Osteoblast (primary cell): ENCODE data around the gene NUDT16L1. TPM values are rescaled to one million over a fixed set of nuclear protein-coding genes. Genes with fewer than 3 reads are reported as not detected.
A peak's percentile ranks its signal among the peaks of the same experiment; 100 is the strongest.

ENCODE experiments used
- DNase-seq: peaks from one replicate; pipeline ENCODE4 v3.0.0; 2011; ENCODE audit warnings: low spot score, mixed read lengths; ENCODE audit not compliant: insufficient read length; ENCODE audit errors: missing footprints
- H2AFZ ChIP-seq: 2 replicates; pipeline ENCODE4 v1.6.0; 2011; ENCODE audit warnings: mild to moderate bottlenecking, low read length
- H3K27ac ChIP-seq: 2 replicates; pipeline ENCODE4 v1.5.1; 2011; ENCODE audit warnings: mild to moderate bottlenecking, low read depth, low read length, moderate library complexity
- H3K27me3 ChIP-seq: 2 replicates; pipeline ENCODE4 v1.6.0; 2012; ENCODE audit warnings: mild to moderate bottlenecking, control low read depth, inconsistent platforms, low read length, moderate library complexity; ENCODE audit not compliant: insufficient read depth
- H3K36me3 ChIP-seq: 2 replicates; pipeline ENCODE4 v1.5.1; 2011; ENCODE audit warnings: mild to moderate bottlenecking, low read length, control low read depth, moderate library complexity; ENCODE audit not compliant: insufficient read depth
- H3K4me1 ChIP-seq: 2 replicates; pipeline ENCODE4 v1.5.1; 2011; ENCODE audit warnings: mild to moderate bottlenecking, low read length, control low read depth, moderate library complexity; ENCODE audit not compliant: insufficient read depth
- H3K4me2 ChIP-seq: 2 replicates; pipeline ENCODE4 v1.6.0; 2011; ENCODE audit warnings: mild to moderate bottlenecking, low read length; ENCODE audit not compliant: insufficient read depth
- H3K4me3 ChIP-seq: fragments of 200-600 bp; sonication (generic); 3 replicates; pipeline ENCODE4 v1.5.1; 2012; ENCODE audit warnings: mild to moderate bottlenecking, low read length, inconsistent platforms; ENCODE audit not compliant: insufficient read depth
- H3K79me2 ChIP-seq: 2 replicates; pipeline ENCODE4 v1.6.0; 2012; ENCODE audit warnings: mild to moderate bottlenecking, low read length, control low read depth, inconsistent platforms; ENCODE audit not compliant: insufficient read depth
- H3K9me3 ChIP-seq: 2 replicates; pipeline ENCODE4 v1.5.1; 2011; ENCODE audit warnings: low read depth, low read length, control low read depth
- H4K20me1 ChIP-seq: 2 replicates; pipeline ENCODE4 v1.6.0; 2012; ENCODE audit warnings: mild to moderate bottlenecking, low read length, control low read depth; ENCODE audit not compliant: insufficient read depth
- total RNA-seq: library from RNA; depleted of rRNA; stranded (reverse); fragments of >200 nt; gene quantifications from 2 replicates; pipeline ENCODE4 v1.2.3, GENCODE V29; 2012
- TF ChIP-seq, protein P1 (sequence below): IDR thresholded peaks from 2 replicates; pipeline ENCODE4 v1.5.1; 2011; ENCODE audit warnings: mild to moderate bottlenecking, low read depth, low read length, moderate library complexity; ENCODE audit errors: extremely low read depth

NUDT16L1 gene
- total RNA-seq, 1 donor, result 18.1 TPM

DNA sequence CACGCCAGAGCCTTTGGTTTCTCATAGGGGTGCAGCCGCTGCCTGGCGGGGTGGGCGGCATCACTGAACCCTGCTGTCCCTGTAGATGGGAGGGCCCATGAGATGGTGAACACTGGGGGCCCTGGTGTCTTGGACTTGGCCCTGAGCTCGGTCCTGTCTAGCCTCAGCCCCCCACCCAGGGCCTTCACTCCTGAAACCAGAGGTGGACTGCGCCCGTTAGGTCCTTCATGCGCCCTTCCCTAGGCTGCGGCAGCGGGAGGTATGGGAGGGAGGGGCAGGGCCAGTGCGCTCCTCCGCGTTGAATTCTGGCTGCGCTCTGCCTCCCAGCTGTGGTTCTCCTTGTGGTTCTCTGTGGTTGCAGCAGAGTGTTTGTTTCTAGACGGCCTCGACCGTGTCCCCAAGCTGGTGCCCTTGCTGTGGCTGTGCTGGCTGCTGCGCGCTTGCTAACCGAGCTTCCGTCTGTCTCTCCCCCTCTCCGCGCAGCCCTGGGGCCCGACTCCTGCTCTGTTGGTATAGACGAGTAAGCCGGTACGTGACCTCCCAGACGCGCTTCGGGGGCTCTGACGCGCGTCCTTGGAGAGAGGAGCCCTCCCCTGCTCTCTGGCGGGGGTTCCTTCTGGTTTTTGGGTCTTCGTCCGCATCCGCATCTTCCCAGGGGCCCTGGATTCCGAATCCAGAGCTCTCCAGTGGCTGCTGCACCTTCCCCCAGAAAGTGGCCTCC lies 7.4 kb upstream of the NUDT16L1 start:
- H3K9me3 ChIP-seq, result no peaks in the 10 kb centered on the region
- H3K79me2 ChIP-seq, result peaks cover 11% of the 10 kb centered on the region
- no peaks in the 10 kb centered on the region for H4K20me1 ChIP-seq
- no peak overlapping the region for H2AFZ ChIP-seq
- peaks cover 42% of the 10 kb centered on the region for H3K36me3 ChIP-seq
- TF ChIP-seq, protein P1, sequence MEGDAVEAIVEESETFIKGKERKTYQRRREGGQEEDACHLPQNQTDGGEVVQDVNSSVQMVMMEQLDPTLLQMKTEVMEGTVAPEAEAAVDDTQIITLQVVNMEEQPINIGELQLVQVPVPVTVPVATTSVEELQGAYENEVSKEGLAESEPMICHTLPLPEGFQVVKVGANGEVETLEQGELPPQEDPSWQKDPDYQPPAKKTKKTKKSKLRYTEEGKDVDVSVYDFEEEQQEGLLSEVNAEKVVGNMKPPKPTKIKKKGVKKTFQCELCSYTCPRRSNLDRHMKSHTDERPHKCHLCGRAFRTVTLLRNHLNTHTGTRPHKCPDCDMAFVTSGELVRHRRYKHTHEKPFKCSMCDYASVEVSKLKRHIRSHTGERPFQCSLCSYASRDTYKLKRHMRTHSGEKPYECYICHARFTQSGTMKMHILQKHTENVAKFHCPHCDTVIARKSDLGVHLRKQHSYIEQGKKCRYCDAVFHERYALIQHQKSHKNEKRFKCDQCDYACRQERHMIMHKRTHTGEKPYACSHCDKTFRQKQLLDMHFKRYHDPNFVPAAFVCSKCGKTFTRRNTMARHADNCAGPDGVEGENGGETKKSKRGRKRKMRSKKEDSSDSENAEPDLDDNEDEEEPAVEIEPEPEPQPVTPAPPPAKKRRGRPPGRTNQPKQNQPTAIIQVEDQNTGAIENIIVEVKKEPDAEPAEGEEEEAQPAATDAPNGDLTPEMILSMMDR, result no peak
- no peak overlapping the region for H3K4me2 ChIP-seq
- H3K27me3 ChIP-seq, result no peaks in the 10 kb centered on the region
- peak; percentile 48 for DNase-seq
- H3K27ac ChIP-seq, result no peak overlapping the region
- no peaks in the 10 kb centered on the region for H3K4me1 ChIP-seq
- H3K4me3 ChIP-seq, result no peak overlapping the region

DNA sequence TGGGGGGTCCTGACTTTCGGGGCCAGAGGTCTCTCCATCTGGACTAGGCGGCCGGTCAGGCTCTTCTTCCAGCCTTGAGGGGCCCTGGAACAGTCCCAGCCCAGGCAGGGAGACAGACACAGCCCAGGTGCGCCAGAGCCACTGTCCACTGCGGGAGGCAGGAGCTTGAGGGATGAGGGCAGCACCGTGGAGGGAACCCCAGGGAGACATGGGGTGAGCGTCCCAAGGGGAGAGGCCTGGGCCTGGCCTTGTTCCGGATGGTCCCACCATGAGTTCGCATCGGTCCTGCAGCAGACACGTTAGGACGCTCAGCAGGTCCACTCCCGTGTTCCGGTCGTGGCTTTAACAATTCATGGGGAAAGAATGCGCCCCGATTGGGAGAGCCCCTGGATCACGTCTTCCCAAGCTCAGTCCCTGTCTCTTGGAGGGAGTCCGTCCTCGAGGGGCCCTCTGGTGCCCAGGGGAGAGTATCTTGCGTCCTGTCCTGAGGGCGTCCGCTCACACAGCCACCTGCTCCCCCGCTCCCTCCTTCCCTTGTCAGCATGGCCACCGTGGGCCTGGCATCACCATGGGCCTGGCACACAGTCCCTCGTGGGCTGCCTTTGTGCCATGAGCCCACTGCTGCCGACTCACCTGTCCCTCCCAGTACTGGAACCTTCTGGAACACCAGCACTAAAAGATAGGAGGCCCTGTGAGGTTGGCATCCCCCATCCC lies 6.7 kb upstream of the NUDT16L1 start:
- Histone ChIP-seq H3K36me3 (peaks cover 35% of the 10 kb centered on the region), H4K20me1 (no peaks in the 10 kb centered on the region), H2AFZ (no peak overlapping the region), H3K4me2 (no peak overlapping the region), H3K4me3 (no peak overlapping the region), H3K4me1 (no peaks in the 10 kb centered on the region), H3K27ac (no peak overlapping the region), H3K27me3 (no peaks in the 10 kb centered on the region), H3K9me3 (no peaks in the 10 kb centered on the region), H3K79me2 (peaks cover 4% of the 10 kb centered on the region)
- DNase-seq, result peak; percentile 73
- TF ChIP-seq, protein P1, result no peak

DNA sequence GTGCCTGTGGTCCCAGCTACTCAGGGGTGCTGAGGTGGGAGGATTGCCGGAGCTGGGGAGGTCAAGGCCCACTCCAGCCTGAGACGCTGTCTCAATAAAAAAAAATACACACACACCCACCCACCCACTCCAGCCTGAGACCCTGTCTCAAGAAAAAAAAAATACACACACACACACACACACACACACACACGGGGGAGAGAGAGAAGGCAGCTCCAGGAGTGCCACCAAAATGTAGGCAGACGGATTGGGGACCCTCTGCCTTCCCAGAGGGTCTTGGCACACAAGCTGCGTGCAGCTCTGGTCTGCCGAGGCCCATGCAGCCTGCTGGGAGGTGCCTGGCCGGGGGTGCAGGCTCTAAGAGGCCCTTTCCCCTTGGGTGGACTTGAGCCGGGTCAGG lies 5.9 kb upstream of the NUDT16L1 start:
- H3K27ac ChIP-seq, result no peak overlapping the region
- no peak overlapping the region for H3K4me2 ChIP-seq
- DNase-seq, result peak; percentile 3
- H2AFZ ChIP-seq, result no peak overlapping the region
- TF ChIP-seq, protein P1, result no peak
- H3K27me3 ChIP-seq, result no peaks in the 10 kb centered on the region
- H3K4me1 ChIP-seq, result no peaks in the 10 kb centered on the region
- peaks cover 29% of the 10 kb centered on the region for H3K36me3 ChIP-seq
- H4K20me1 ChIP-seq, result peaks cover 1% of the 10 kb centered on the region
- H3K9me3 ChIP-seq, result no peaks in the 10 kb centered on the region
- peaks cover 3% of the 10 kb centered on the region for H3K79me2 ChIP-seq
- no peak overlapping the region for H3K4me3 ChIP-seq
